ENCODE data around the gene SHTN1.

DNA sequence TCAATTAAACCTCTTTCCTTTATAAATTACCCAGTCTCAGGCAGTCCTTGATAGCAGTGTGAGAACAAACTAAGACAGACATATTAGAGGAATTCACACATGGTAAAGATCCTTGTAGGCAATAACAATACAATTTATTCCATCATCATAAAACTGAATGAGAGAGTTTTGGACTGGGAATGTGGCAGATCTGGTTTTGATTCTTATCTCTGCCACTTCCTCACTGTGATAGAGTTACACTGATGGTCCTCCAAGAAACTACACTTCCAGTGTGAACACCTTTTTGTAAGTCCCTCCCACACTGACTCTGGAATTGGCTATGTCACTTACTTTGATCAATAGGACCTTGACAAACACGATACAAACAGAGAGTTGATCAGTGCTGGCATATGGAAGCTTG is 152.7 kb downstream of the SHTN1 start:
- TF ChIP-seq, protein P1, sequence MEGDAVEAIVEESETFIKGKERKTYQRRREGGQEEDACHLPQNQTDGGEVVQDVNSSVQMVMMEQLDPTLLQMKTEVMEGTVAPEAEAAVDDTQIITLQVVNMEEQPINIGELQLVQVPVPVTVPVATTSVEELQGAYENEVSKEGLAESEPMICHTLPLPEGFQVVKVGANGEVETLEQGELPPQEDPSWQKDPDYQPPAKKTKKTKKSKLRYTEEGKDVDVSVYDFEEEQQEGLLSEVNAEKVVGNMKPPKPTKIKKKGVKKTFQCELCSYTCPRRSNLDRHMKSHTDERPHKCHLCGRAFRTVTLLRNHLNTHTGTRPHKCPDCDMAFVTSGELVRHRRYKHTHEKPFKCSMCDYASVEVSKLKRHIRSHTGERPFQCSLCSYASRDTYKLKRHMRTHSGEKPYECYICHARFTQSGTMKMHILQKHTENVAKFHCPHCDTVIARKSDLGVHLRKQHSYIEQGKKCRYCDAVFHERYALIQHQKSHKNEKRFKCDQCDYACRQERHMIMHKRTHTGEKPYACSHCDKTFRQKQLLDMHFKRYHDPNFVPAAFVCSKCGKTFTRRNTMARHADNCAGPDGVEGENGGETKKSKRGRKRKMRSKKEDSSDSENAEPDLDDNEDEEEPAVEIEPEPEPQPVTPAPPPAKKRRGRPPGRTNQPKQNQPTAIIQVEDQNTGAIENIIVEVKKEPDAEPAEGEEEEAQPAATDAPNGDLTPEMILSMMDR (conservative IDR thresholded peaks at IDR 0.05 in 1 of 2, IDR thresholded peaks at IDR 0.05 in 1 of 2; ENCODE audit: extremely low read depth in 1 of 2, insufficient read depth in 1 of 2, low read depth in 1 of 2, low read length in 2 of 2) = no peak
- no peak for TF ChIP-seq EZH2 (IDR thresholded peaks at IDR 0.05; ENCODE audit: borderline replicate concordance, low read length)

Measured in mammary epithelial cell (primary cell).